GM12891 (cell line): ENCODE measurements around the gene PPM1A.

Experiments used
- DNase-seq: peaks from one replicate; pipeline ENCODE4 v3.0.0; 2011; ENCODE audit warnings: low spot score; ENCODE audit not compliant: insufficient read length
- FAIRE-seq: peaks from 2 replicates; lab custom pipeline; 2011; peaks lifted over from hg19 to GRCh38; lab: Jason Lieb, UNC
- PAX5 ChIP-seq: IDR thresholded peaks from 2 replicates; pipeline ENCODE4 v1.6.1; 2011; ENCODE audit warnings: low read length, moderate library complexity, mild to moderate bottlenecking; ENCODE audit not compliant: insufficient read depth, severe bottlenecking
- POLR2A ChIP-seq: IDR thresholded peaks from 2 replicates; pipeline ENCODE4 v1.6.1; 2011; ENCODE audit warnings: low read depth, low read length, control low read depth
- POLR2AphosphoS5 ChIP-seq: IDR thresholded peaks from 2 replicates; pipeline ENCODE4 v1.6.1; 2011; ENCODE audit warnings: low read depth, low read length, control low read depth
- POU2F2 ChIP-seq: IDR thresholded peaks from 2 replicates; pipeline ENCODE4 v1.6.1; 2011; ENCODE audit warnings: low read depth, mild to moderate bottlenecking, control low read depth, low read length, moderate library complexity
- SPI1 ChIP-seq: IDR thresholded peaks from 2 replicates; pipeline ENCODE4 v1.6.1; 2011; ENCODE audit warnings: low read depth, low read length, control low read depth
- TAF1 ChIP-seq: IDR thresholded peaks from 2 replicates; pipeline ENCODE4 v1.6.1; 2011; ENCODE audit warnings: low read depth, low read length, control low read depth

The PPM1A gene

DNA sequence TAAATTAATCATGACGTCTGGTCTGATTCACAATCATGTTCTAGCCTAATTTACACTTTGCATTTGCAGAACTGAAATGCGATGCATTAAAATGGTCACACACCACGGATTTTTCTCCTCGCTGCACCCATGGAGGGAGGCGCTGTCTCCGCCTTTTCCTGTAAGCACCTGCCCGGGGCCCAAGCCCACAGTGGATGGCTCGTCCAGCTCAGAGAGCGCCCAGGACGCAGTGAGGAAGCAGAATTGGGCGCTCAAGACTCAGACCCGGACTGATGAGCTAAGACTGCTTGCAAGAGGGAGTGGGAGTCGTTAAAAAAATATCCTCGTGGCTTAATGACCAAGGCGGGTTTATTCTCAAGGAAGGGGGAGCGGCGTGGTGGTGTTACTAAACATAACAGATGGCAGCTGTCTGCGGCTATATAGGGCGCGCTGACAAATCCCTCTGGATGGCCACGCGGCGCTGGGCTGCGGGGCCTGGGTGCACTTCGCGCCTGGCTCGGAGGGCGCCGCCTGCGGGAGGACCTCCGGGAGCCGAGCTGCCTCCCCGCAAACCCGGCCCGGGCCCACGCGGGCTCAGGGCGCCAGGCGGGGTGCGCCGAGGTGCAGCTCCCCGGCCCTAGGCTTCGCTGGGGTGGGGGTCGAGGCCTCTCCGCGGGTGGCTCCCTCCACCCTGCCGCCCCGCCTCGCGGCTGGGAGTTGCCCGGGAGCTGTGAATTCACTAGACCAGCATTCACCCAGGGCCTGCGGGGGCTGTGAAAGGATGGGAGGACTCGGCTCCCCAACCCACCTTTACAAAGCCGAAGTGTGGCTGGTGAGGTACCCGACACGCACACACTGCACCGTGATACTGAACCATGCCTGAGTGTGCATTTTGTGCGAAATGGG, 78.7 kb downstream of the PPM1A start:
- peak; percentile 88 for FAIRE-seq

DNA sequence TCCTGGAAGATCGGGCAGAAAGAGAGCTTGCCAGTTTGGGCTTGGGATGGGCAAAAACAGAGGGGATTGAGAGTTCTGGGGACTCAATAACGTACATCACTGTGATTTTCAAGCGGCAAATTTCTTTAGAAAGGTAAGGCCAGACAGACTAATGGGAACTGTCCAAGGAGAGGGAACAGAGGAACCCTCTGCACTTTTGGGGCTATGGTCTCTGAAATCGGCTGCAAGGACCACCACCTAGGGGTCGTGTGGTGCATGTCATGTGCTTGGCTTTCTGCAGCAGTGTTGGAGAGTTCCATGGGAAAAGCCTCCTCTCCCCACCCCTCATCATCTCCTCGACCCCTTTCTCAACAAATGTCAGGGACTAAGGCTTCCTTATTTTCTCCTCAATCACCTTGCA, 79.6 kb downstream of the PPM1A start:
- no peak for FAIRE-seq
- TF ChIP-seq TAF1, result no peak
- TF ChIP-seq POU2F2, result no peak
- TF ChIP-seq POLR2AphosphoS5, result no peak
- TF ChIP-seq PAX5, result no peak
- DNase-seq, result no peak

More for the DNA sequence above, 78.7 kb downstream of the PPM1A start:
- peak; percentile 46 for DNase-seq
- TF ChIP-seq SPI1, result peak; percentile 81
- peak; percentile 54; the same call in 1 of the 2 replicates for TF ChIP-seq TAF1
- TF ChIP-seq POLR2A, result peak; percentile 75
- TF ChIP-seq PAX5, result peak; percentile 80
- TF ChIP-seq POU2F2, result 0 out of 2 replicates have a peak, but pooled peaks have one; percentile 19
- TF ChIP-seq POLR2AphosphoS5, result peak; percentile 67

DNA sequence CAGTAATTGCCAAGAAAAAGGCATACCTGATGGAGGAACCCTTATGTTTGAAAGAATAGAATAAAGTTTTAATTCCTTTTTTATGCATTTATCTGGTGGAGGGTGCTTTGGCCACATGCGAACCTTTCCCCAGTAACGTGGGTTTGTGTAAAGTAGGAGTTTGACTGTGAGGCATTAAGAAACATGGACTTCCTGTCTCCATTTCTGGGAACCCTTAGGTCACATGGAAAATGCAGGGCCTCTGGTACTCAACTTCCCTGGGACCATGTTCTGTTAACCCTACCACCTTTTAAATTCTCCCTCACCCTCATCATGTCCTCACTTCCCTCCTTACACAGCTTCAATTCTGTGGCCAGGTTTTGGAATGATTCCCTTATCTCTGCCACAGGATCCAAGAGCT, 80.3 kb downstream of the PPM1A start:
- no peak for DNase-seq
- no peak for FAIRE-seq
- TF ChIP-seq POLR2AphosphoS5, result no peak
- no peak for TF ChIP-seq POU2F2
- TF ChIP-seq SPI1, result 0 out of 2 replicates have a peak, but pooled peaks have one; percentile 3
- no peak for TF ChIP-seq TAF1

GRCh38 chr14:60331201-60332045, 82.4 kb downstream of the PPM1A start:
- DNase-seq (peak; percentile 44), FAIRE-seq (peak; percentile 95)
- TF ChIP-seq POU2F2, result 0 out of 2 replicates have a peak, but pooled peaks have one; percentile 12
- no peak for TF ChIP-seq PAX5
- no peak for TF ChIP-seq TAF1

GRCh38 chr14:60332046-60332399, 83.0 kb downstream of the PPM1A start:
- FAIRE-seq (no peak), DNase-seq (no peak)
- TF ChIP-seq SPI1 (no peak), POLR2A (no peak)

DNA sequence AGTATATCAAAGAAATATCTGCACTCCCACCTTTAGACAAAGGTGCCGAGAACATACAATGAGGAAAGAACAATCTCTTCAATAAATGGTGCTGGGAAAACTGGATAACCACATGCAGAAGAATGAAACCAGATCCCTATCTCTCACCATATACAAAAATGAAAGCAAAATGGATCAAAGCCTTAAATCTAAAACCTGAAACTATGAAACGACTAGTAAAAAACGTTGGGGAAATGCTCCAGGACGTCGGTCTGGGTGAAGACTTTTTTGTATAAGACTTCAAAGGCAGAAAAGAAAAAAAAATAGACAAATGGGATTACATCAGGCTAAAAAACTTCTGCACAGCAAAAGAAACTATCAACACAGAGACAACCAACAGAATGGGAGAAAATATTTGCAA, 83.8 kb downstream of the PPM1A start:
- DNase-seq (no peak), FAIRE-seq (no peak)
- TF ChIP-seq POLR2A, result no peak
- no peak for TF ChIP-seq TAF1
- TF ChIP-seq SPI1, result no peak
- TF ChIP-seq POU2F2, result no peak

DNA sequence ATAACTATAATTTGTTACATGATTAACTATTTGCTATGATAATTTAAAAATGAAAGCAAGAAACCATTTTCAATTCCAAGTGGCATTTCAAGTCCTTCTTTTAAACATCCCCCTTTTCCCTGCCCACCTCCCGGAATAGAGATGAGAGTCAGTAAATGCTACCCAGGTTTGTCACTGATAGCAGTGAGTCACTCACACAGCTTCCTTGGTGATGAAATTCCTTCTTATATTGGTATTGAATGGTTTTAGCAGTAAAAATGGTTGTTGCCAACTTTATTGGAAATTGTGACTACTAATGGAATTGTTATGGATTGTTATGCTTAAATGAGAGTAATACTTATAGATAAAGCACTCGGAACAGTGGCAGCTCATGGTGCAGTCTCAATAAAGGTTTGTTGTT, 90.5 kb downstream of the PPM1A start:
- TF ChIP-seq POU2F2 (no peak), SPI1 (no peak), PAX5 (no peak)
- FAIRE-seq, result no peak
- no peak for DNase-seq

DNA sequence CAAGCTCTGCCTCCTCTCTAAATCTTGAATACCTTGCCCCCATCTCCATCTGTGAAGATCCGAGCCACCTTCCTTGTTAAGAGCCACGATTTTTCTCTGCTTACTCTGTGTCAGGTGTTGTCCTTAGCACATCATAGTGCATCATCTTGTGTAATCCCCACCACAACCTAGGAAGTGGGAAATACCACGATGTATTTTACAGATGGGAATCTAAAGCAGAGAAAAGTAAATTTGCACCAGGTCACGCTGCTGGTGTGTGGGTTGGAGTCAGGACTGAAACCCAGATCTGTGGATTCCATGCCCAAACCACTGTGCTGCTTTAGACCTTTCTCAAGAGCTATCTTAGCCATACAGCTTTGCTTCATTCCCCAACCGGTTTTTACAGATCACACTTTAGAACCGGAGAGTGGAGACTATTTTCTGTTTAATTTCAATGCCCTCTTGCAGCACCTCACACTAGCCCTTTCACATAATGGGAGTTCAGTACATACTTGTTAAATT, 94.6 kb downstream of the PPM1A start:
- DNase-seq, result no peak
- TF ChIP-seq TAF1, result no peak
- TF ChIP-seq POLR2A, result no peak
- no peak for TF ChIP-seq POLR2AphosphoS5
- no peak for TF ChIP-seq SPI1
- no peak for TF ChIP-seq PAX5
- TF ChIP-seq POU2F2, result no peak
- no peak for FAIRE-seq

GRCh38 chr14:60344751-60345150, 95.7 kb downstream of the PPM1A start:
- FAIRE-seq, result no peak
- DNase-seq, result no peak
- TF ChIP-seq SPI1 (no peak), PAX5 (no peak), POLR2AphosphoS5 (no peak), POLR2A (no peak), TAF1 (no peak), POU2F2 (no peak)

DNA sequence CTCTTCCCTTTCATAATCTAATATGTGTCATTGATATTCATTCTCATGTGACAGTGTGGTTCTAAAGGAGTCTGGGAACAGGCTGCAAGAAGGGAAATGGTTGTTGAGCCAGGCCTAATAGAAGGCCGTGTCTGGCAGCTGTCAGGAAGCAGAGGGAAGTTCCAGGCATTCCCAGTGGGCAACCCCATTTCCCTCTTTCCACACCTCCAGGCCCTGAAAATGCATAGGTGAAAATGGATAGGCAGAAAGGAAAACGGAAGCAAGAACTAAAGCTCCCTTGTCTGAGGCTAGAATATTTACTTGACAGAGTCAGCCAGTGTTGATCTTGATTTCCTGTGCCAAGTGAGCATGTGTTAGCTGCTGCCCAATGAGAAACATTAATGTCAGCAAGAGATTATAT, 97.7 kb downstream of the PPM1A start:
- TF ChIP-seq POLR2A, result no peak
- TF ChIP-seq PAX5, result peak; percentile 19
- FAIRE-seq, result peak; percentile 45
- DNase-seq, result no peak
